Activated B cell treated with CpG ODN at 0.5 μM for 24 hours (primary cell): ENCODE results near the gene DLGAP3. TPM values are rescaled to one million over a fixed set of nuclear protein-coding genes. Genes with fewer than 3 reads are reported as not detected.

ENCODE experiments used
- ATAC-seq: fragments of 200-7000 bp; cut with Tn5 transposase; one replicate; pipeline ENCODE4 v1.10.0; 2021; ENCODE audit warnings: low read depth, mild to moderate bottlenecking, moderate library complexity
- CTCF ChIA-PET: fragments of 350-600 bp; sonication (Branson Sonifier 250); formaldehyde crosslinking; loops from one replicate; lab custom pipeline; 2021; ENCODE audit warnings: antibody characterized with exemption; lab: Charles Lee
- POLR2A ChIA-PET: fragments of 350-600 bp; sonication (Branson Sonifier 250); formaldehyde crosslinking; loops from one replicate; lab custom pipeline; 2021; ENCODE audit warnings: antibody characterized with exemption; lab: Charles Lee
- DNase-seq: peaks from one replicate; pipeline ENCODE4 v3.0.0; 2022
- H3K27ac Mint-ChIP-seq: one replicate; pipeline ENCODE4 v1.8.0; 2020; ENCODE audit warnings: mixed read lengths
- H3K27me3 Mint-ChIP-seq: one replicate; pipeline ENCODE4 v1.8.0; 2021; ENCODE audit warnings: mixed read lengths
- H3K36me3 Mint-ChIP-seq: one replicate; pipeline ENCODE4 v1.8.0; 2021; ENCODE audit warnings: low read depth, mixed read lengths
- H3K4me1 Mint-ChIP-seq: one replicate; pipeline ENCODE4 v1.8.0; 2021; ENCODE audit warnings: mixed read lengths
- H3K4me3 Mint-ChIP-seq: one replicate; pipeline ENCODE4 v1.8.0; 2020; ENCODE audit warnings: mild to moderate bottlenecking, mixed read lengths
- H3K9me3 Mint-ChIP-seq: one replicate; pipeline ENCODE4 v1.8.0; 2020; ENCODE audit warnings: mixed read lengths
- intact Hi-C: fragments of 100-400 bp; cut with micrococcal nuclease; formaldehyde crosslinking; loops from one replicate; pipeline ENCODE4 v1.15.1; 2024
- total RNA-seq: library from RNA; stranded (reverse); gene quantifications from 2 replicates; pipeline ENCODE4 v1.2.3, GENCODE V29; 2022
- TF ChIP-seq, protein P1 (sequence below): fragments of 200-600 bp; IDR thresholded peaks from one replicate; pipeline ENCODE4 v1.8.0; 2022; ENCODE audit warnings: antibody characterized with exemption, mild to moderate bottlenecking

Gene DLGAP3
- total RNA-seq, 1 donor from 2014 or later = 6.0 TPM

GRCh38 chr1:34850382-34850781 lies 79.1 kb downstream of the DLGAP3 start:
- ATAC-seq = no peak
- POLR2A ChIA-PET = no interaction called here
- intact Hi-C loops = loop anchor here (10.0 kb wide), 2 partner anchors 714 to 924 kb away; no protein-coding TSS in a partner anchor

DNA sequence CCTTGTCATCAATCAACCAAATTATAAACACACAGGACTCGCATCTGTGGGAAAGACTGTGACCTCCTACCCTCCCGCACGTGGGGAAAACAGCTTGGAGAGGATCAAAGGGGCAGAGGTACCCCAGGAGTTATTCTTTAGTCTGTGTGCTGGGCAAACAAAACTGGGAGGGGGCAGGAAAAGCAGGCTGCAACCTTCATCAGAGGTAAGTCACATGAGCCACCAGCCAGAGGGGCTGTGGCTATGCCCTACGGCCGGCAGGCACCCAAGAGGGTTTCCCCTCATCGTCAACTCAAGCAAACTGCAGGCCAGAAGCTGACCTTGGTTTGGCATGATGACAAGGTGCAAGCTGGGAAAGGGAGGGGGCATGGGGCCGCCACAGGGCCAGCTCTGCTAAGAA lies 82.4 kb downstream of the DLGAP3 start:
- Mint-ChIP-seq H3K36me3 (peaks cover 40% of the 10 kb centered on the region), H3K4me3 (no peak overlapping the region), H3K9me3 (no peaks in the 10 kb centered on the region), H3K4me1 (peaks cover 2% of the 10 kb centered on the region), H3K27me3 (no peaks in the 10 kb centered on the region), H3K27ac (no peak overlapping the region)
- TF ChIP-seq, protein P1, sequence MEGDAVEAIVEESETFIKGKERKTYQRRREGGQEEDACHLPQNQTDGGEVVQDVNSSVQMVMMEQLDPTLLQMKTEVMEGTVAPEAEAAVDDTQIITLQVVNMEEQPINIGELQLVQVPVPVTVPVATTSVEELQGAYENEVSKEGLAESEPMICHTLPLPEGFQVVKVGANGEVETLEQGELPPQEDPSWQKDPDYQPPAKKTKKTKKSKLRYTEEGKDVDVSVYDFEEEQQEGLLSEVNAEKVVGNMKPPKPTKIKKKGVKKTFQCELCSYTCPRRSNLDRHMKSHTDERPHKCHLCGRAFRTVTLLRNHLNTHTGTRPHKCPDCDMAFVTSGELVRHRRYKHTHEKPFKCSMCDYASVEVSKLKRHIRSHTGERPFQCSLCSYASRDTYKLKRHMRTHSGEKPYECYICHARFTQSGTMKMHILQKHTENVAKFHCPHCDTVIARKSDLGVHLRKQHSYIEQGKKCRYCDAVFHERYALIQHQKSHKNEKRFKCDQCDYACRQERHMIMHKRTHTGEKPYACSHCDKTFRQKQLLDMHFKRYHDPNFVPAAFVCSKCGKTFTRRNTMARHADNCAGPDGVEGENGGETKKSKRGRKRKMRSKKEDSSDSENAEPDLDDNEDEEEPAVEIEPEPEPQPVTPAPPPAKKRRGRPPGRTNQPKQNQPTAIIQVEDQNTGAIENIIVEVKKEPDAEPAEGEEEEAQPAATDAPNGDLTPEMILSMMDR = no peak
- ATAC-seq (no peak), DNase-seq (no peak)
- ChIA-PET CTCF (no interaction called here), POLR2A (no interaction called here)
- intact Hi-C loops = no loop called here

More at GRCh38 chr1:34850382-34850781, 79.1 kb downstream of the DLGAP3 start:
- TF ChIP-seq, protein P1 = no peak
- CTCF ChIA-PET = no interaction called here
- Mint-ChIP-seq H3K4me3 (no peak overlapping the region), H3K9me3 (no peaks in the 10 kb centered on the region), H3K27me3 (no peaks in the 10 kb centered on the region), H3K36me3 (peaks cover 65% of the 10 kb centered on the region), H3K4me1 (peaks cover 8% of the 10 kb centered on the region), H3K27ac (no peak overlapping the region)
- no peak for DNase-seq

- Mint-ChIP-seq H3K9me3 (no peaks in the 10 kb centered on the region), H3K4me3 (no peak overlapping the region), H3K4me1 (no peaks in the 10 kb centered on the region), H3K27me3 (no peaks in the 10 kb centered on the region), H3K36me3 (peaks cover 32% of the 10 kb centered on the region), H3K27ac (no peak overlapping the region)
- POLR2A ChIA-PET = no interaction called here
- CTCF ChIA-PET = no interaction called here
- intact Hi-C loops = no loop called here
- no peak for DNase-seq
- TF ChIP-seq, protein P1 = no peak
- no peak for ATAC-seq
Observed at GRCh38 chr1:34846265-34846664, 83.2 kb downstream of the DLGAP3 start.

- CTCF ChIA-PET = no interaction called here
- peaks cover 24% of the 10 kb centered on the region for H3K36me3 Mint-ChIP-seq
- intact Hi-C loops = no loop called here
- no peaks in the 10 kb centered on the region for H3K9me3 Mint-ChIP-seq
- TF ChIP-seq, protein P1 = no peak
- no peak for DNase-seq
- POLR2A ChIA-PET = no interaction called here
- H3K4me3 Mint-ChIP-seq = no peak overlapping the region
- no peak for ATAC-seq
- no peaks in the 10 kb centered on the region for H3K4me1 Mint-ChIP-seq
- H3K27ac Mint-ChIP-seq = no peak overlapping the region
- no peaks in the 10 kb centered on the region for H3K27me3 Mint-ChIP-seq
Observed at GRCh38 chr1:34845131-34845901, 84.1 kb downstream of the DLGAP3 start.

DNA sequence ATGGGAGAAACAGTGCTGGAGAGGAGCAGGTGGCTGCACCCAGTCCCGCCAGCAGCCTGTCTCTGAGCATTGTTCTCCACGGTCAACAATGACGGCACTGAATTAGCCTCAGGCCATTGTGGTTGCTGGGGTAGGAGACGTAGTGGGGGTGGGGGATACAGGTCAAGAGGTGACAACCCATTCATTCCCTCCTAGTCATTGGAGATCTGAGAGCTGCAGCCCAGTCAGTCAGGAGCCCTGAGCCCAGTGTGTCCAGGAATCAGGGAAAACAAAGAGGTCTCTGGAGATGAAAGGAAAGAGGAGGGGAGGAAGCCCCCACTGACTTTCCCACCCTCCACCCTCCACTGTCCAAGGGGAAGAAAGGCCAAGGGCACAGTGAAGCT lies 85.2 kb downstream of the DLGAP3 start:
- no peaks in the 10 kb centered on the region for H3K27me3 Mint-ChIP-seq
- TF ChIP-seq, protein P1 = no peak
- no peak overlapping the region for H3K27ac Mint-ChIP-seq
- peaks cover 18% of the 10 kb centered on the region for H3K36me3 Mint-ChIP-seq
- no peaks in the 10 kb centered on the region for H3K4me1 Mint-ChIP-seq
- H3K9me3 Mint-ChIP-seq = no peaks in the 10 kb centered on the region
- DNase-seq = no peak
- CTCF ChIA-PET = no interaction called here
- no peak for ATAC-seq
- H3K4me3 Mint-ChIP-seq = no peak overlapping the region
- intact Hi-C loops = no loop called here
- POLR2A ChIA-PET = no interaction called here
